ENCODE measurements around the gene CISD3. TPM values are rescaled to one million over a fixed set of nuclear protein-coding genes. Genes with fewer than 3 reads are reported as not detected.

The CISD3 gene
- total and polyA plus RNA-seq, 5 donors: 43.7 to 78.1 (median 71.1) TPM

- DNase-seq (no peak), ATAC-seq (peak in 1 of 2 donors; percentile 0)
- Histone ChIP-seq H3K4me1 (ENCODE audit: control insufficient read depth, insufficient read depth, low read length) (peaks cover 4% of the 10 kb centered on the region), H3K27ac (ENCODE audit: low read length) (peak overlapping the region; percentile 98), H3K27me3 (ENCODE audit: control insufficient read depth, insufficient read depth) (no peaks in the 10 kb centered on the region), H3K4me3 (ENCODE audit: low read length) (peak overlapping the region; percentile 97), H3K9me3 (ENCODE audit: control insufficient read depth, low read length) (no peaks in the 10 kb centered on the region)
- intact Hi-C loops (cut with DNase I): loop anchor here in 2 of 4 donors (5.0 kb wide), 2 partner anchors 36 to 41 kb away; no protein-coding TSS in a partner anchor
- WGBS: 1% methylated on average over 25 of the region's 25 CpGs
Measured at GRCh38 chr17:38701504-38702165, 28.5 kb upstream of the CISD3 start.

GRCh38 chr17:38702166-38702915 lies 27.8 kb upstream of the CISD3 start:
- DNase-seq (peak; percentile 88 to 95 (median 95)), ATAC-seq (peak; percentile 68 to 81)
- Histone ChIP-seq H3K4me3 (ENCODE audit: low read length) (peak overlapping the region; percentile 97), H3K4me1 (ENCODE audit: control insufficient read depth, insufficient read depth, low read length) (peaks cover 7% of the 10 kb centered on the region), H3K9me3 (ENCODE audit: control insufficient read depth, low read length) (no peaks in the 10 kb centered on the region), H3K27me3 (ENCODE audit: control insufficient read depth, insufficient read depth) (no peaks in the 10 kb centered on the region), H3K27ac (ENCODE audit: low read length) (peak overlapping the region; percentile 98)
- under 1% methylated on average over 81 of the region's 81 CpGs for WGBS
- intact Hi-C loops (cut with DNase I): loop anchor here in 2 of 4 donors (5.0 kb wide), 2 partner anchors 35 to 40 kb away; no protein-coding TSS in a partner anchor

GRCh38 chr17:38702916-38703741 lies 27.0 kb upstream of the CISD3 start:
- ATAC-seq (no peak), DNase-seq (peak in 1 of 3 donors; percentile 51)
- WGBS: 2% methylated on average over 55 of the region's 55 CpGs
- intact Hi-C loops (cut with DNase I): loop anchor here in 2 of 4 donors (5.0 kb wide), 2 partner anchors 34 to 39 kb away; no protein-coding TSS in a partner anchor
- Histone ChIP-seq H3K4me1 (ENCODE audit: control insufficient read depth, insufficient read depth, low read length) (peaks cover 7% of the 10 kb centered on the region), H3K27me3 (ENCODE audit: control insufficient read depth, insufficient read depth) (no peaks in the 10 kb centered on the region), H3K9me3 (ENCODE audit: control insufficient read depth, low read length) (no peaks in the 10 kb centered on the region), H3K4me3 (ENCODE audit: low read length) (peak overlapping the region; percentile 97), H3K27ac (ENCODE audit: low read length) (peak overlapping the region; percentile 98)

GRCh38 chr17:38703742-38704605 lies 26.2 kb upstream of the CISD3 start:
- intact Hi-C loops (cut with DNase I): loop anchor here in 2 of 4 donors (5.0 kb wide), 2 partner anchors 33 to 38 kb away; no protein-coding TSS in a partner anchor

GRCh38 chr17:38704606-38705522 lies 25.3 kb upstream of the CISD3 start, which contains the start of gene MLLT6:
MLLT6 (plus strand) TSS chr17:38705273; CDS start chr17:38705633, 360 bp downstream.
- H3K4me3 ChIP-seq (ENCODE audit: low read length): peak within 1 kb of the TSS; percentile 97
- no peaks in the 10 kb centered on the region for H3K9me3 ChIP-seq (ENCODE audit: control insufficient read depth, low read length)
- no peaks in the 10 kb centered on the region for H3K27me3 ChIP-seq (ENCODE audit: control insufficient read depth, insufficient read depth)
- under 1% methylated on average over 94 of the region's 100 CpGs for WGBS
- peak within 1 kb of the TSS; percentile 95 for H3K27ac ChIP-seq (ENCODE audit: low read length)
- DNase-seq (peak; percentile 76 to 93 (median 92)), ATAC-seq (peak; percentile 50 to 56)
- intact Hi-C loops (cut with DNase I): loop anchor here in 2 of 4 donors (5.0 kb wide), 2 partner anchors 32 to 37 kb away; no protein-coding TSS in a partner anchor
- peaks cover 7% of the 10 kb centered on the region for H3K4me1 ChIP-seq (ENCODE audit: control insufficient read depth, insufficient read depth, low read length)

More at GRCh38 chr17:38703742-38704605, 26.2 kb upstream of the CISD3 start:
- peak; percentile 80 to 92 (median 91) for DNase-seq
- H3K27ac ChIP-seq (ENCODE audit: low read length): peak overlapping the region; percentile 95
- H3K9me3 ChIP-seq (ENCODE audit: control insufficient read depth, low read length): no peaks in the 10 kb centered on the region
- H3K27me3 ChIP-seq (ENCODE audit: control insufficient read depth, insufficient read depth): no peaks in the 10 kb centered on the region
- peaks cover 7% of the 10 kb centered on the region for H3K4me1 ChIP-seq (ENCODE audit: control insufficient read depth, insufficient read depth, low read length)
- peak; percentile 45 to 48 for ATAC-seq
- peak overlapping the region; percentile 97 for H3K4me3 ChIP-seq (ENCODE audit: low read length)
- WGBS: under 1% methylated on average over 50 of the region's 50 CpGs

GRCh38 chr17:38705523-38705802 lies 24.7 kb upstream of the CISD3 start:
- intact Hi-C loops (cut with DNase I): no loop called here
- ATAC-seq (no peak), DNase-seq (peak in 1 of 3 donors; percentile 54)
- under 1% methylated on average over 30 of the region's 32 CpGs for WGBS
- H3K4me3 ChIP-seq (ENCODE audit: low read length): peak overlapping the region; percentile 97
- peak overlapping the region; percentile 46 for H3K27ac ChIP-seq (ENCODE audit: low read length)
- H3K27me3 ChIP-seq (ENCODE audit: control insufficient read depth, insufficient read depth): no peaks in the 10 kb centered on the region
- H3K4me1 ChIP-seq (ENCODE audit: control insufficient read depth, insufficient read depth, low read length): peaks cover 7% of the 10 kb centered on the region
- no peaks in the 10 kb centered on the region for H3K9me3 ChIP-seq (ENCODE audit: control insufficient read depth, low read length)

GRCh38 chr17:38705803-38706504 lies 24.2 kb upstream of the CISD3 start:
- Histone ChIP-seq H3K27ac (ENCODE audit: low read length) (peak overlapping the region; percentile 46), H3K4me1 (ENCODE audit: control insufficient read depth, insufficient read depth, low read length) (peaks cover 7% of the 10 kb centered on the region), H3K27me3 (ENCODE audit: control insufficient read depth, insufficient read depth) (no peaks in the 10 kb centered on the region), H3K9me3 (ENCODE audit: control insufficient read depth, low read length) (no peaks in the 10 kb centered on the region), H3K4me3 (ENCODE audit: low read length) (peak overlapping the region; percentile 97)
- intact Hi-C loops (cut with DNase I): no loop called here
- peak; percentile 72 to 86 (median 86) for DNase-seq
- peak in 1 of 2 donors; percentile 1 for ATAC-seq
- WGBS: under 1% methylated on average over 38 of the region's 38 CpGs

- Histone ChIP-seq H3K27me3 (ENCODE audit: control insufficient read depth, insufficient read depth) (no peaks in the 10 kb centered on the region), H3K27ac (ENCODE audit: low read length) (peak overlapping the region; percentile 46), H3K4me3 (ENCODE audit: low read length) (peak overlapping the region; percentile 97), H3K4me1 (ENCODE audit: control insufficient read depth, insufficient read depth, low read length) (peaks cover 4% of the 10 kb centered on the region), H3K9me3 (ENCODE audit: control insufficient read depth, low read length) (no peaks in the 10 kb centered on the region)
- DNase-seq (peak in 1 of 3 donors; percentile 58), ATAC-seq (no peak)
- WGBS: 14% methylated on average over 20 of the region's 20 CpGs
- intact Hi-C loops (cut with DNase I): no loop called here
Measured at GRCh38 chr17:38706505-38707216, 23.5 kb upstream of the CISD3 start.

Measured in right cardiac atrium (tissue), 5 donors.